HFF-Myc (cell line): Measurements from ENCODE around the gene APOB.

Source experiments
- DNase-seq: peaks from one replicate; pipeline ENCODE4 v3.0.0-alpha.2; 2011; ENCODE audit warnings: low read depth; ENCODE audit errors: extremely low read depth
- H3K4me3 ChIP-seq: replicated peaks from 2 replicates; pipeline ENCODE4 v1.5.1; 2011; ENCODE audit warnings: low read depth, mild to moderate bottlenecking, control low read depth, low read length
- CTCF ChIP-seq: IDR thresholded peaks from 2 replicates; pipeline ENCODE4 v1.5.1; 2012; ENCODE audit warnings: mild to moderate bottlenecking, low read depth, low read length, control low read depth; ENCODE audit errors: missing control alignments

APOB gene

GRCh38 chr2:20994130-20994529 lies 49.7 kb downstream of the APOB start:
- no peak overlapping the region for H3K4me3 ChIP-seq
- no peak for DNase-seq
- no peak for TF ChIP-seq CTCF

- no peak for TF ChIP-seq CTCF
- no peak for DNase-seq
- no peak overlapping the region for H3K4me3 ChIP-seq
These were observed 51.6 kb downstream of the APOB start for GRCh38 chr2:20992201-20992711.

- H3K4me3 ChIP-seq: no peak overlapping the region
- TF ChIP-seq CTCF: no peak
- no peak for DNase-seq
These were observed 53.1 kb downstream of the APOB start for GRCh38 chr2:20990442-20991430.

GRCh38 chr2:20989404-20989803 lies 54.5 kb downstream of the APOB start:
- H3K4me3 ChIP-seq: no peak overlapping the region
- no peak for DNase-seq
- TF ChIP-seq CTCF: no peak

GRCh38 chr2:20988905-20989304 lies 55.0 kb downstream of the APOB start:
- TF ChIP-seq CTCF: no peak
- no peak for DNase-seq
- H3K4me3 ChIP-seq: no peak overlapping the region

GRCh38 chr2:20986024-20986939 lies 57.6 kb downstream of the APOB start:
- H3K4me3 ChIP-seq: no peak overlapping the region
- DNase-seq: no peak
- no peak for TF ChIP-seq CTCF
